Kidney (tissue), 14 donors: ENCODE measurements around the gene DSTN. TPM values are rescaled to one million over a fixed set of nuclear protein-coding genes. Genes with fewer than 3 reads are reported as not detected.
A peak's percentile ranks its signal among the peaks of the same experiment; 100 is the strongest.

Experiments used
- DNase-seq, 5 donors: peaks; one replicate each; pipeline ENCODE4 v3.0.0-alpha.2; 2013 to 2020
- FAIRE-seq: peaks from 2 replicates; lab custom pipeline; 2012; peaks lifted over from hg19 to GRCh38; lab: Jason Lieb, UNC
- H3K27ac ChIP-seq, 2 donors: one replicate each; pipeline ENCODE4 v1.7.0; 2013; ENCODE audit warnings: low read depth in 2 of 2, low read length in 2 of 2, inconsistent platforms in 1 of 2
- H3K27me3 ChIP-seq: one replicate; pipeline ENCODE4 v1.7.1; 2013; ENCODE audit warnings: low read length, inconsistent platforms; ENCODE audit not compliant: control insufficient read depth, insufficient read depth
- H3K36me3 ChIP-seq, 3 donors: one replicate each; pipeline versions ENCODE4 v1.7.0 to v1.7.1; 2013; ENCODE audit warnings: low read length in 3 of 3, control low read depth in 1 of 3, inconsistent platforms in 1 of 3; ENCODE audit not compliant: insufficient read depth in 3 of 3, control insufficient read depth in 2 of 3
- H3K4me1 ChIP-seq, 3 donors: one replicate each; pipeline versions ENCODE4 v1.7.0 to v1.7.1; 2013; ENCODE audit warnings: low read length in 3 of 3, inconsistent platforms in 1 of 3, low read depth in 1 of 3; ENCODE audit not compliant: control insufficient read depth in 2 of 3, insufficient read depth in 2 of 3
- H3K4me3 ChIP-seq, 3 donors: one replicate each; pipeline versions ENCODE4 v1.7.0 to v1.8.1; 2013; ENCODE audit warnings: low read length in 3 of 3, control low read depth in 1 of 3, inconsistent platforms in 1 of 3
- H3K9ac ChIP-seq, 3 donors: one replicate each; pipeline versions ENCODE4 v1.7.0 to v1.7.1; 2013; ENCODE audit warnings: low read length in 3 of 3, control low read depth in 1 of 3, inconsistent platforms in 1 of 3
- H3K9me3 ChIP-seq, 3 donors: one replicate each; pipeline versions ENCODE4 v1.7.0 to v1.7.1; 2013; ENCODE audit warnings: low read length in 3 of 3, control low read depth in 1 of 3, inconsistent platforms in 1 of 3; ENCODE audit not compliant: control insufficient read depth in 2 of 3, insufficient read depth in 1 of 3
- CTCF ChIP-seq: IDR thresholded peaks from 3 replicates; pipeline ENCODE4 v1.5.1; 2012; ENCODE audit warnings: mild to moderate bottlenecking, moderate library complexity, borderline replicate concordance; ENCODE audit not compliant: insufficient read depth; ENCODE audit errors: extremely low read depth
- intact Hi-C: fragments of 100-400 bp; cut with DNase I; formaldehyde crosslinking; loops from one replicate; pipeline ENCODE4 v1.11.1; 2022
- polyA plus RNA-seq: library from polyadenylated mRNA; stranded (reverse); fragments of 350-450 nt; fragmentation: Illumina TruSeq; extraction: RNeasy Lipid Tissue Mini Kit (QIAGEN cat#74804); gene quantifications from one replicate; pipeline ENCODE4 v1.2.3, GENCODE V29; 2014; ENCODE audit warnings: low read depth, low replicate concordance; ENCODE audit not compliant: insufficient read depth
- total RNA-seq: library from RNA; stranded (reverse); fragmentation: NEBNext Ultra II Directional; extraction: Animal tissue kit (Norgen Biotek cat#: 25700); gene quantifications from one replicate; pipeline ENCODE4 v1.2.1, GENCODE V29; 2021
- donor health status: control.
- donor health status: control.
- donor health status: control.
- donor health status: control.
- donor health status: control.
- donor health status: DM: yes; HTN: yes; CAD: no.
- donor health status: Normal renal cell carcinoma (clear cell type).

DSTN gene
- total and polyA plus RNA-seq, 2 donors from 2014 or later = 409 to 525 TPM

DNA sequence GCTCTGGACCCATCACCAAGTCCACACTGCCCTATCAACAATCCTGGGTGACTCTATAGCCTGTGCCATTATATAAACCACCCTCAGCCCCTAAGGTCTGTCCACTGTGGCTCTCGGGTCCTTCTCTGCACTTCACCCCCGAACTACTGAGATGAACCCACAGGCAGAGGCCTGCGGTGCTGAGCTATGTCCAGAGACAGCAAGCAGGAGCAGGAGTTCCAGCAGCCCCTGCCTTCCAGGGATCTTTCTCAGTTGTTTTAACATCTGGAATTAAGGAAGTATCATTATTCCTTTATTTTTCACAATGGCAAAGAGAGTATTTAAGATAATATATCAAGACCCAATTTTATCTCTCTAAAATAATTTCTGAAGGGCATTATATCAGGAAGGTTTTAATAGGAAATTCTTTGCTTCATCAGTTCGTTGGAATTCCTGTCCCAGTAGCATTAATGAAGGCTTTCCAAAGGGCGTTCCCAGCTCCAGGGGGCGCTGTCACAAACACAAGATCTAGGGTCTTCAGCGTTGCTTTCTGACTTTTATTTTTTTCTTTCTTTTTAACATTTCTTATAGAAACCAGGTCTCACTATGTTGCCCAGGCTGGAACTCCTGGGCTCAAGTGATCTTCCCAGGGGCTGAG, 84.9 kb downstream of the DSTN start:
- FAIRE-seq (no peak), DNase-seq (peak in 3 of 5 donors; percentile 70 to 86 (median 80))
- intact Hi-C loops = no loop called here
- peaks cover 0 to 15% (median 14%) of the 10 kb centered on the region in 3 donors for H3K4me1 ChIP-seq
- H3K36me3 ChIP-seq = peaks cover 5 to 10% (median 7%) of the 10 kb centered on the region in 3 donors
- no peaks in the 10 kb centered on the region for H3K9me3 ChIP-seq
- peak; percentile 38 for TF ChIP-seq CTCF
- H3K4me3 ChIP-seq = no peak overlapping the region
- H3K27me3 ChIP-seq = no peaks in the 10 kb centered on the region
- no peak overlapping the region for H3K27ac ChIP-seq
- no peak overlapping the region for H3K9ac ChIP-seq

DNA sequence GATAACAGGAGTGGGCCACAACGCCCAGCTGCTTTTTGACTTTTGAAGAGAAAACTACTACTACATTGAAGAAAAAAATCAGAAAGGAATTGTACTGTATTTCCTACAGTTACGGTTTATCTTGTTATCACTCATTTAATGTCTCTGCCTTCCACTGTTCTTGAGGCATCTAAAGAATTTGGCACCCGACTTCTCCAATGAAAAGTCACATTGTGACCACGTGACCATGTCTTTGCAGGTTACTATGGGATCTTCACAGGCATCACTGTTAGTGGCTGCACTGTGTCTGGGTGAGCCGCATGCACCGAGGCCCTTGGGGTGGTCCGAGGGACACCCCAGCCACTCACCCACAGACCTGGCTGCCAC, 85.4 kb downstream of the DSTN start:
- TF ChIP-seq CTCF = no peak
- FAIRE-seq = no peak
- no peak overlapping the region for H3K9ac ChIP-seq
- no peak overlapping the region for H3K4me3 ChIP-seq
- peaks cover 7 to 10% (median 10%) of the 10 kb centered on the region in 3 donors for H3K36me3 ChIP-seq
- no peak overlapping the region for H3K27ac ChIP-seq
- no peaks in the 10 kb centered on the region for H3K27me3 ChIP-seq
- no peaks in the 10 kb centered on the region for H3K9me3 ChIP-seq
- peaks cover 0 to 15% (median 11%) of the 10 kb centered on the region in 3 donors for H3K4me1 ChIP-seq
- no peak for DNase-seq
- intact Hi-C loops = no loop called here

- H3K36me3 ChIP-seq = peaks cover 7 to 16% (median 8%) of the 10 kb centered on the region in 3 donors
- no peak for FAIRE-seq
Observed at GRCh38 chr20:17655865-17656479, 86.1 kb downstream of the DSTN start.

More at GRCh38 chr20:17655865-17656479, 86.1 kb downstream of the DSTN start:
- no peaks in the 10 kb centered on the region for H3K27me3 ChIP-seq
- no peak overlapping the region for H3K9ac ChIP-seq
- no peak overlapping the region for H3K4me3 ChIP-seq
- no peaks in the 10 kb centered on the region for H3K9me3 ChIP-seq
- DNase-seq = no peak
- no peak for TF ChIP-seq CTCF
- H3K4me1 ChIP-seq = peaks cover 0 to 13% (median 12%) of the 10 kb centered on the region in 3 donors
- intact Hi-C loops = no loop called here
- no peak overlapping the region for H3K27ac ChIP-seq
